HG03060 (cell line): ENCODE results near the gene CCDC73.
"Not testable (repeated sequence)": the region's sequence is repeated elsewhere in the genome, so short reads cannot be mapped to it uniquely, and the experiment has no call there.

ENCODE experiments used
- ATAC-seq: cut with Tn5 transposase; IDR thresholded peaks from one replicate; pipeline ENCODE4 v1.9.1; 2021; ENCODE audit warnings: low read depth, moderate number of reproducible peaks; ENCODE audit not compliant: unreplicated experiment

CCDC73 gene

DNA sequence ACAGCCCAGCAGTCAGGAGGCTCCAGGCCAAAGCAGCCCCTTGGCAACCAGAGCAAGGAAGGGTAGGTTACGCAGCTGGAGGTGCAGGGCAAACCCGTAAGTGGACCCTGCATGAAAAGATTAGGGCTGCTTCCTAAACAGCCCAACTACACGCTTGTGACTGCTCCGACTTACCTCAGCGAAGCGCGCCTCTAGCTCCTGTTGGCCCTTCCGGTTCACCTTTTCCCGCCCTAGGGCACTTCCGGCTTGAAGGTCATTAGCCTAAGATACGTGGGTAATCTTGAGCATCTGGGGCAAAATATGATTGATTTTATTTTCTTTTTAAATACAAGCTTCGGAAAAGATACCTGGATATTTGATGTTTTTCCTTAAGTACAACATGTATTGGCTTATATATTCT lies at the start of gene CCDC73:
Gene CCDC73, minus strand, starts transcription at position 224 of the 400 bp plus-strand sequence. CDS start 34,419 bp downstream, outside the sequence.
- ATAC-seq = no peak

DNA sequence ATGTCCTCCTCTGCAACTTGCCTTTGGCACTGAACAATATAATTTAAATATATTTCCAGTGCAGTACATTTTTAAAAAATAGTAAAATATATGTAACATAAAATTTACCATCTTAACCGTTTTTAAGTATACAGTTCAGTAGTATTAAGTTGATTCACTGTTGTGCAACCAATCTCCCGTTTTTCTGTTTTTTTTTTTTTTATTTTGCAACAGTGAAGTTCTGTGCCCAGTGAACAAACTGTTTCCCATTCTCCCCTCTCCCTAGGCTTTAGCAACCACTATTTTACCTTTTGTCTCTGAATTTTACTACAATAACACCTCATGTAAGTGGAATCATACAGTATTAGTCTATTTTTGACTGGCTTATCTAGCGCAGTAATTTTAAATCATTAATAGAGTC lies 49.1 kb upstream of the CCDC73 start:
- no peak for ATAC-seq

DNA sequence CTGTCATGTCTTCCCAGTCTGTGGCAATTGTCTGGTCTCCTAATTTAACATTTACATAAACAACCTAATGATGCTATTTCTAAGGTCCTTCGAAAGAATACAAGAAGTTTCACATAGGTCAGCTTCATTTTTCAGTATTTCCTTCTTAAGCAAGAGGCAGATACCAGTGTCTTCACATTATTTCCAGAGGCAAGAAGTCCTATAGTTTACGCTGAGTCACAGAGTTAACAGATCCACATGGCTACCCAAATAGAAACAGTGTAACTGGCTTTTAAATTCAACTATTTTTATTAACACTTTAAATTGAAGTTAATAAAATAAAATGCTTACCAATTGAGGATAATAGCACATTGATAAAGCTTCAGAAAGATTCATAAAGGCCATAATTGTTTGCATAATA lies 46.1 kb upstream of the CCDC73 start:
- no peak for ATAC-seq

- ATAC-seq = no peak
Measured at GRCh38 chr11:32839308-32839707, 44.8 kb upstream of the CCDC73 start.

- ATAC-seq = no peak
Measured at GRCh38 chr11:32838505-32839274, 44.2 kb upstream of the CCDC73 start.

- no peak for ATAC-seq
Measured at GRCh38 chr11:32836946-32837345, 42.5 kb upstream of the CCDC73 start.

DNA sequence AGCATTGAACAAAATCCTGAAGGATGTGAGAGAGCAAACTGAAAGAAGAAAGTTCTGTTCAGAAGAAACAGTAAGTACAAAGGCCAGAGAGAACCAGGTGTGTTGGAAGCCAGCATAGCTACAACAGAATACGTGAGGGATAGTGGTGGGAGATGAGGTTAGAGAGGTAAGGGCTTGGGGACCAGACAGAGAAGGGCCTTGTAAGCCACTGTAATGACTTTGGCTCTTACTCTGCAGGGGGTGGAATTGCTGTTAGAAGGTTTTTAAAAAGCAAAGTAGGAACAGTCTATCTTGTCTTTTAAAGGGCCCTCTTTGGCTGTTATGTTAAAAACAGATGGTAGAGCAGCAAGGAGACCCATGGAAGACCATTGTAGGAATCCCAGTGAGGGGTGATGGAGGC lies 39.5 kb upstream of the CCDC73 start:
- ATAC-seq = no peak

DNA sequence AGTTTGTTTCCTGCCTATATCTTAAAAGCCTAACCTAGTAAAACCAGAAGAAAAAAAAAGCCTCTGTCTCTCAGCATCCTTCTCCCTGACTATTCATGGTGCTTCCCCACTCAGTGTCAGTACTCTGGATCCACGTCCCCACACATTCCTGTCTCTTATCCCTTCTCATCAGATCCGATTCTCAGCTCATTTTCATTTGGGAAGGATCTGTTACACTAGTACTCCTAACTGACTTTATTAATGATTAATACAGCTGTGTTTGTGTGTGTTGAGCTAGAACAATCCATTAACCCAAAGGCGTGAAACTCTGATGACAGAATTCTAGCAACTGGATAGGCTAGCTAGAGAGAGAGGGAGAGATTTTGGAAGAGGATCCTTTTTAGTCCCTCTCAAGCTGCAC lies 36.8 kb upstream of the CCDC73 start:
- no peak for ATAC-seq

DNA sequence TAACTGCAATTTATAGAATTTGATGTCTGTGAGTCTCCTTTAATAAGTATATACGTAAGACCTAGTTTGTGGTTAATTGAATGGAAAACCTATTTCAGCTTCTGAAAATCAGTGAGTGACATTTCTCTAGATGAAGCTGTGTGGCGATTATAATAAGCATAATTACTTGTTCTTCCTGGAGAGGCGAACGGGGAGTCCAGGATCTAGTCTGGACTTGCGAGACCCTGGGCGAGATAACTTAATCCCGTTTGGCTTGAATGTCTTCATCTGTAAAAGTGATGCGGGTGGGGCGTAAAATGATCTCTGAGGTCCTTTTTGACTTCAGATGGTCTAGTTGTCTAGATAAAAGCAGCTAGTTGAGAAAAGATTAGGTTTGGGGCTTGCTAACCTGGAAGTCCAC lies 36.3 kb upstream of the CCDC73 start:
- ATAC-seq = no peak

DNA sequence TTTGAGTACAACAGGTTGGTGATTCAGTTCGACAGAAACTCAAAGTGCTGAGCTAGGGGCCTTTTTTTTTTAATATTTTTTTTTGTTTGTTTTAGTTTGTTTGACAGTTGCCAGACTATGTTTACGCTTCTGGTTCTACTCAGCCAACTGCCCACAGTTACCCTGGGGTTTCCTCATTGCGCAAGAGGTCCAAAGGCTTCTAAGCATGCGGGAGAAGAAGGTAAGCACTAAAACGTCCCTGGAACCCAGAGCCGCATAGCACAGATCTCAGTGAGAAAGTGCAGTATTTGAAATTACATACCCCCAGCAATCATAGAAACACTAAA lies 35.9 kb upstream of the CCDC73 start:
- no peak for ATAC-seq

DNA sequence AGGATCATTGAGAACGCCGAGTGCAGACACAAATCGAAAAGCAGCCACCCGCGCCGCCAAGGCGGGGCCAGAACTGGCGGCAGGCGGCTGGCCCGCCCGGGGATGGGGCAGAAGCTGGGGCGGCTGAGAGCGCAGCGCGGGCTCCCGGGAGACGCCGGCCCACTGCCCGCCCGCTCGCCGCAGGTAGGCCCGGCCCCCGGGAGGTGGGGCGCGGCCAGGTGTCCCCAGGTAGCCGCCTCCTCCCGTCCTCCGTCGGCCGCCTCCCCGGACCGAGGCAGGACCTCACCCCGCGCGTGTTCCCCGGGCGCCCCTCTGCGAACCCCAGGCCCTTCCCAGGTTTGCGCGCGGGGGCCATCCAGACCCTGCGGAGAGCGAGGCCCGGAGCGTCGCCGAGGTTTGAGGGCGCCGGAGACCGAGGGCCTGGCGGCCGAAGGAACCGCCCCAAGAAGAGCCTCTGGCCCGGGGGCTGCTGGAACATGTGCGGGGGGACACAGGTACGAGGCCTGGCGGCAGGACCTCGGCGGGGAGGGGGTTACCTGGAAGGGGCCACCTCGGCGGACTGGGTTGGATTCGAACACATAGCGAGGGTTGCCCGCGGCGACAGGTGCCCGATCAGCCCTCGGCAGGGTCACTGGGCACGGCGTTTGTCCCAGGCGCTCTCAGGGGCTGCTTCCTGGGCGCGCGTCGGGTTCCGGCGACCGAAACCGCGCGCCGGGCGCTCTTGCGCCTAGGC lies 35.4 kb upstream of the CCDC73 start, which contains the start of gene PRRG4:
Gene PRRG4, plus strand, starts transcription at position 248 of the 733 bp plus-strand sequence. CDS start 603 bp downstream, outside the sequence.
- no peak for ATAC-seq

DNA sequence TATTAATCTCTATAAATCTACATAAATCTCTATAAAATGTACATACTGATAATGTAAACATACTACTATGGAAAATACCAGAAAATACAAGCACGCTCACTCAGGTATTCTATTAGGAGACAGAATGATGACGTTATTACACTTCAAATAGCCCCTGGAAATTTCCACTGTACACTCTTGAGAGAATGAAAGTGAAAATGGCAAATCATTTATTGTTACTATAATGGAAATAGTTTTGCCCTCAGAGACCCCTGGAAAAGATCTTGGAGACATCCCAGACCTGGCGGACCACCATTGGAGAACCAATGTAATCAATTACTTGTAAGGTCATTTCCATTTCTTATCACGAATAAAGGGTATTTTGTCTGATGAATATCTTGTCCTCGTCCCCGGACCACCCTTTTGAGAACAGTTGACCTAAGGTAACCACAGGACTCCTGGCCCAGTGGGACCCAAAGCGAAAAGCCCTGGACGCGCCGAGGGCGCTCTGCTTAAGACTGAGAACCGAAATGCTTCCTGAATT lies 34.8 kb upstream of the CCDC73 start:
- ATAC-seq = no peak

GRCh38 chr11:32827276-32827675 lies 32.8 kb upstream of the CCDC73 start:
- ATAC-seq = no peak

DNA sequence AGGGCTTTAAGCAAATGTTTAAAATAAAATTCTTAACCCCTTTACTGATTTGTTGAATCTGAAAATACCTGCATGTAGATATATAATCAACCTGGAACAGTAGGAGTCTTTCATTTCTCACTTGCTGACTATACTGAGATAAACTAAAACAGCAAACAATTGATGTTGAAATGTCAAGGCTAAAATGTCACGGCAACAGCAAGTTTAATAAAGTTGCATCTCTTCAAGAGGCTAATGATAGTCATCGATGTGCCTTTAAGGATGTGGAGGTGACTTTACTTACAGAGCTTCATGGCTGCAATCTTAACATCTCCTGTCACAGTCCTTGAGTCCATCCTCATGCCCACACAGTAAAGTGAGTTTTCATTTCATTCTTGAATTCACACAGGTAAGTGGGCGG lies 31.7 kb upstream of the CCDC73 start:
- ATAC-seq = no peak

- ATAC-seq = not testable (repeated sequence)
Measured at GRCh38 chr11:32823617-32824016, 29.2 kb upstream of the CCDC73 start.

DNA sequence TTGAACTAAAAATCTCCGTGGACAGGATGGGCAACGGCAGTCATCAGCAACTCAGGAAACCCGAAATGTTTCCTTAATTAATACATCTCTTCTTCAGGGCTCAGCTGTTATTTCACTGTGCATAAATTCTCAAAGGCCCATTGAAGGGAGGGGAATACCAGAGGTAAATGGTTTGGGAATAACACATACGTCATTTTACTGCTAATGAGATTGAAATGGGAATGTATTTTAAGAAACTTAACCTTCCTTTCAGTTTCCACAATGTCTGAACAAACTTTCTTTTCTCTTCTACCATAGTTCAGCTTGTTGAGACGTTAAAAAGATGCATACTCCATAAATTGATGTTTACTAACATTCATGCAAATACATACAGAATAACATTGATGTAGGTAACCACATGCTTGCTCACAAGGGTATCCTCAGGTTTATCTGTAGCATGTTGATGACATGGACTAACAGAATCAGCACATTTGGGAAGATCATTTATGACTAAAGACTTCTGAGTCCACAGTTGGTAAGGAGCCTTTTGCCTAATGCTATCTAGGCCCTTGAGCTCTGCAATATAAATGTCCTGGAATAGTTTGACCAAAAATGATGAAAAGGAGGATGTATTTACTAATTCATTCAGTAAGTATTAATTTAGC lies 27.6 kb upstream of the CCDC73 start:
- no peak for ATAC-seq

DNA sequence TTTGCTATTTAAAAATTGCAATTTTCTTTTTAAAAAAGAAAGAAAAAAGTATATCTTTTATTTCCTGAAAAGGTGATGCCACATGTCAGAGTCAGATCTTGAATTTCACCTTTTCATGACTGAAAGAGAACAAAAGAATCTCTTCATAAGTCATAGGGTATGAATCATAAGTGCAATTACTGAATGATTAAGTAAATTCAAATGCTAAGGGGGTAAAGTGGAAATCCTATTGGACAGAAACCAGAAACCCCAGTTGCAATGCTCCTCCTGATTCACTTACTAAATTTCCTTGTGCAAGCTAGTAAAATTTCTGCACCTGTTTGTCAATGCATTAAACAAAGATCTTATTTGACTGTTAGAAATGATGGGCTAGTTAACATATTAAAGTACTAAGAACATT lies 27.1 kb upstream of the CCDC73 start:
- no peak for ATAC-seq

DNA sequence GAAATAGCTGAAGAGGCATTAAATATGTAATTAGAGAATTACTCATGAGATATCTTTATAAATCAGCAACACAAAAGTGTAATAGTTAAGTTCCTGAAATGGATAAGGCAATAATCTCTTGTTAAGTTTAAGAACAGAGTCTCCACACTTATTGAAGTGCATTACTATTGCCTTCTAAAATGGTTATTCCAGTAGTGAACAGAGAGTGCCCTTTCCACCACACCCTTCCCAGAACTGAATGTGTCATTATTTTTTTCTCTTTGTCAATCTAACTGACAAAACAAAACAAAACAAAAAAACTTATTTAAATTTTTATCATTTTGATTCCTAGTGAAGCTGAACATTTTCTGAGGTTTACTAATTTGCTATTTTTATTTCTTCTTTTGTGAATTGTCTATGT lies 26.0 kb upstream of the CCDC73 start:
- ATAC-seq = no peak

GRCh38 chr11:32819187-32819586 lies 24.7 kb upstream of the CCDC73 start:
- ATAC-seq = no peak

DNA sequence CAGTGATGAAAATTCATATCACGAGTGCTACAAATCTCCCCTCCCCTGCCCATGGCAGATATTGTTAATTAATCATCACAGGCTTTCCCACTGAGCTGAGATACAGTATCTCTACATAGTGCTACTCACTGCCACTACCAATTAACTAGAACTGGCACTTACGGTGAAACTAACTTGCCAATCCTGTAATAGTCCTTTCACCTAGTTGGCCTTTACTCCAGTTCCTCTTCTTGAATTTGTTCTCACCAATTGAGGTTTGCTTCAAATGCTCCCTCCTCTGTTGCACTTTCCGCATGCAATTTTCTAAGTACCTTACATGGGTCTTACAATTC lies 23.4 kb upstream of the CCDC73 start:
- no peak for ATAC-seq

DNA sequence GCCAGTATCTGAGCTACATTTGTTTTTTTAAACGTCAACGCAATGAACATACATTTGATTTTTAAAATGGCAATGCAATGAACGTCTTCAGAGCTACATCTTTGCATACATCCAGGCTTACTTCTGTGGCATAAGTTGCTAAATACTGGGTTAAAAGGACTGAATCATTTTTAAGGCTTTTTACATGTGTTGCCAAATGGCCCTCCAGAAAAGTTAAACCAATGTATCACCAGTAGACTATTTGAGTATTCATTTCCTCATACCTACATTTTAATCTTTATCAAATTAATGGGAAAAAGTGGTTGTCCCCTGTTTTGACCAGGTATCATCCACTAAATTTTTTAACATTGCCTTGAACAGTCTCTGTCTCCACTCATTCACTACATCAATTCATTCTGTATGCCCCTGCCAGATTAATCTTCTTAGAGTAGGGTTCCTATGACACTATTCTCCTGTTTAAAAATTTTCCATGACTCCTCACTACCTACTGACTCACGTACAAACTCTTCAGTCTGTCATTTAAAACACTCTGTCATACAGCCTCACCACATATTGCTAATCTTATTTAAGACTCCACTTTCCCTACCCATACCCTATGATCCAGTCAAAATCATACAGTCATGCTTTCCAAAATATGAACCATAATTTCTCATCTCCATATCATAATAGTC lies 22.9 kb upstream of the CCDC73 start:
- ATAC-seq = no peak
